HepG2 (cell line): Measurements from ENCODE around the gene BCL11B. TPM values are rescaled to one million over a fixed set of nuclear protein-coding genes. Genes with fewer than 3 reads are reported as not detected.

Source experiments
- ATAC-seq: fragments of 200-7000 bp; cut with Tn5 transposase; 3 replicates; pipeline ENCODE4 v1.9.1; 2020; ENCODE audit warnings: mild to moderate bottlenecking, moderate library complexity
- BruUV-seq: library from RNA; stranded (reverse); fragments of 400-500 nt; replicated peaks from 2 replicates; lab custom pipeline; 2021; lab: Mats Ljungman, UMichigan
- CTCF ChIA-PET: fragments of 300-600 bp; formaldehyde crosslinking; extraction: SDS; loops from one replicate; lab custom pipeline; 2021; ENCODE audit warnings: low total read pairs, inconsistent platforms, low intra/inter-chr PET ratio; lab: Yijun Ruan, JAX
- POLR2A ChIA-PET: fragments of 350-600 bp; sonication (Branson Sonifier 250); formaldehyde crosslinking; loops from one replicate; lab custom pipeline; 2020; ENCODE audit warnings: antibody characterized with exemption, inconsistent platforms; lab: Yijun Ruan, JAX
- DNase-seq: peaks from one replicate; pipeline ENCODE4 v3.0.0-alpha.2; 2015; ENCODE audit warnings: low spot score
- FAIRE-seq: peaks from 3 replicates; lab custom pipeline; 2011; peaks lifted over from hg19 to GRCh38; lab: Jason Lieb, UNC
- H2AFZ ChIP-seq: one replicate; pipeline ENCODE4 v1.6.1; 2011; ENCODE audit warnings: low read length, inconsistent platforms
- H3K27ac ChIP-seq: fragments of 300-600 bp; 3 replicates; pipeline ENCODE4 v1.8.0; 2011; ENCODE audit warnings: mixed run types, mild to moderate bottlenecking, mixed read lengths, low read length, inconsistent platforms; ENCODE audit not compliant: insufficient read depth; ENCODE audit errors: extremely low read length
- H3K27me3 ChIP-seq, 2 experiments: fragments of 200-600 bp in 1 of 2; 2 replicates in 1 of 2; 3 replicates in 1 of 2; pipeline versions ENCODE4 v1.6.0 to v1.8.0; 2011; ENCODE audit warnings: low read length in 2 of 2, mild to moderate bottlenecking in 2 of 2, moderate library complexity in 2 of 2, inconsistent platforms in 1 of 2; ENCODE audit not compliant: insufficient read depth in 2 of 2, control insufficient read depth in 1 of 2
- H3K36me3 ChIP-seq, 2 experiments: fragments of 200-600 bp in 1 of 2; replicated peaks in 1 of 2; 2 replicates in 1 of 2; 3 replicates in 1 of 2; pipeline versions ENCODE4 v1.5.1 to v1.8.0; 2011; ENCODE audit warnings: low read length in 2 of 2, inconsistent platforms in 1 of 2; ENCODE audit not compliant: insufficient read depth in 2 of 2, control insufficient read depth in 1 of 2
- H3K4me1 ChIP-seq: 2 replicates; pipeline ENCODE4 v1.5.1; 2012; ENCODE audit warnings: low read length, inconsistent platforms; ENCODE audit not compliant: insufficient read depth
- H3K4me2 ChIP-seq: 2 replicates; pipeline ENCODE4 v1.6.0; 2011; ENCODE audit warnings: low read depth, low read length, inconsistent platforms
- H3K4me3 ChIP-seq, 3 experiments: fragments of 200-600 bp in 1 of 3; sonication (generic), shearing (Covaris generic) in 1 of 3; replicated peaks in 1 of 3; 2 replicates each; pipeline ENCODE4 v1.5.1; 2011 to 2016; ENCODE audit warnings: low read length in 3 of 3, inconsistent platforms in 2 of 3, low read depth in 2 of 3, mild to moderate bottlenecking in 2 of 3, control low read depth in 1 of 3, mixed read lengths in 1 of 3; ENCODE audit not compliant: insufficient read depth in 1 of 3
- H3K79me2 ChIP-seq: one replicate; pipeline ENCODE4 v1.6.1; 2011; ENCODE audit warnings: low read length, inconsistent platforms; ENCODE audit not compliant: insufficient read depth
- H3K9ac ChIP-seq: 2 replicates; pipeline ENCODE4 v1.6.0; 2011; ENCODE audit warnings: mild to moderate bottlenecking, low read depth, low read length, inconsistent platforms; ENCODE audit not compliant: insufficient read depth
- H3K9me3 ChIP-seq: 2 replicates; pipeline ENCODE4 v1.5.1; 2012; ENCODE audit warnings: mild to moderate bottlenecking, low read length
- H4K20me1 ChIP-seq: 2 replicates; pipeline ENCODE4 v1.6.0; 2011; ENCODE audit warnings: inconsistent platforms, mild to moderate bottlenecking, low read length, moderate library complexity; ENCODE audit not compliant: insufficient read depth
- CAMTA2 ChIP-seq: sonication (generic); formaldehyde crosslinking; IDR thresholded peaks from 2 replicates; pipeline ENCODE4 v1.4.0; 2020; ENCODE audit warnings: mild to moderate bottlenecking, missing genetic modification reagents, borderline replicate concordance
- NFE2 ChIP-seq: sonication (generic); formaldehyde crosslinking; IDR thresholded peaks from 2 replicates; pipeline ENCODE4 v1.4.0; 2020; ENCODE audit warnings: missing genetic modification reagents
- SALL1 ChIP-seq: sonication (generic); formaldehyde crosslinking; IDR thresholded peaks from 2 replicates; pipeline ENCODE4 v1.8.0; 2022; ENCODE audit warnings: mild to moderate bottlenecking, missing genetic modification reagents
- SOX13 ChIP-seq, 3 experiments: fragments of 450-650 bp in 1 of 3; sonication (generic) in 1 of 3; formaldehyde crosslinking in 1 of 3; IDR thresholded peaks in 2 of 3; conservative IDR thresholded peaks in 1 of 3; 2 replicates each; pipeline versions ENCODE4 v1.5.0 to v1.6.1; 2016 to 2020; ENCODE audit warnings: antibody characterized with exemption in 1 of 3, mild to moderate bottlenecking in 1 of 3, missing compliant biosample characterization in 1 of 3, missing genetic modification reagents in 1 of 3, moderate library complexity in 1 of 3
- TOE1 ChIP-seq: sonication (generic); formaldehyde crosslinking; IDR thresholded peaks from 2 replicates; pipeline ENCODE4 v1.4.0; 2020; ENCODE audit warnings: mild to moderate bottlenecking, missing genetic modification reagents
- TRIM24 ChIP-seq: sonication (generic); formaldehyde crosslinking; IDR thresholded peaks from 2 replicates; pipeline ENCODE4 v1.8.0; 2022; ENCODE audit warnings: mild to moderate bottlenecking, missing genetic modification reagents
- WGBS: methylation state at CpG from one replicate; pipeline ENCODE4 v1.1.6; 2017; ENCODE audit warnings: low lambda C conversion rate; 5-methylcytosine and 5-hydroxymethylcytosine counted together
- in situ Hi-C: cut with HindIII; loops from 2 replicates; pipeline ENCODE4 v1.10.0; 2017; ENCODE audit warnings: low pct_unique_long_range_greater_than_20kb; ENCODE audit not compliant: extremely low pct_ligation_motif_present
- intact Hi-C: fragments of 100-400 bp; cut with micrococcal nuclease; formaldehyde crosslinking; loops from one replicate; pipeline ENCODE4 v1.10.0; 2022; ENCODE audit not compliant: unreplicated experiment
- polyA plus RNA-seq, 8 experiments: library from polyadenylated mRNA; depleted of rRNA in 3 of 8; stranded (reverse) in 7 of 8; unstranded in 1 of 8; fragments of >200 nt; fragmentation: Illumina TruSeq in 4 of 8; extraction: Trizol in 4 of 8; gene quantifications; 2 replicates each; pipeline versions ENCODE4 v1.2.1 to v1.2.3, GENCODE V29; 2011 to 2016; ENCODE audit warnings: low read depth in 4 of 8, missing spikeins in 1 of 8, mixed read lengths in 1 of 8; ENCODE audit not compliant: insufficient read depth in 1 of 8
- total RNA-seq, 5 experiments: library from RNA; depleted of rRNA; stranded (reverse); fragments of >200 nt; fragmentation: Illumina TruSeq; extraction: Trizol; gene quantifications; 2 replicates each; pipeline ENCODE4 v1.2.3, GENCODE V29; 2016; ENCODE audit warnings: low read depth in 1 of 5
- TF ChIP-seq, protein P1 (sequence below): sonication (generic); formaldehyde crosslinking; IDR thresholded peaks from 2 replicates; pipeline ENCODE4 v1.5.0; 2020; ENCODE audit warnings: mild to moderate bottlenecking, missing genetic modification reagents, borderline replicate concordance
- TF ChIP-seq, protein P2 (sequence below): IDR thresholded peaks from 2 replicates; pipeline ENCODE4 v1.6.1; 2016; ENCODE audit warnings: missing genetic modification reagents, missing compliant biosample characterization
- TF ChIP-seq, protein P3 (sequence below): sonication (generic); formaldehyde crosslinking; IDR thresholded peaks from 2 replicates; pipeline ENCODE4 v1.8.0; 2022; ENCODE audit warnings: missing genetic modification reagents, low read depth, mild to moderate bottlenecking, borderline replicate concordance
- TF ChIP-seq, protein P4 (sequence below): sonication (generic); formaldehyde crosslinking; IDR thresholded peaks from 2 replicates; pipeline ENCODE4 v1.8.1; 2022; ENCODE audit warnings: low read depth, mild to moderate bottlenecking, missing genetic modification reagents
- TF ChIP-seq, protein P5 (sequence below): sonication (generic); formaldehyde crosslinking; IDR thresholded peaks from 2 replicates; pipeline ENCODE4 v1.8.1; 2023; ENCODE audit warnings: mild to moderate bottlenecking, missing genetic modification reagents, borderline replicate concordance
- TF ChIP-seq, protein P6 (sequence below): sonication (generic); formaldehyde crosslinking; IDR thresholded peaks from 2 replicates; pipeline ENCODE4 v1.4.0; 2020; ENCODE audit warnings: missing genetic modification reagents, mild to moderate bottlenecking, borderline replicate concordance

Gene BCL11B
- total and polyA plus RNA-seq, 2 of the 13 experiments (the other 11 are each of a cell fraction or from before 2014, with no cell fraction given) = not detected

DNA sequence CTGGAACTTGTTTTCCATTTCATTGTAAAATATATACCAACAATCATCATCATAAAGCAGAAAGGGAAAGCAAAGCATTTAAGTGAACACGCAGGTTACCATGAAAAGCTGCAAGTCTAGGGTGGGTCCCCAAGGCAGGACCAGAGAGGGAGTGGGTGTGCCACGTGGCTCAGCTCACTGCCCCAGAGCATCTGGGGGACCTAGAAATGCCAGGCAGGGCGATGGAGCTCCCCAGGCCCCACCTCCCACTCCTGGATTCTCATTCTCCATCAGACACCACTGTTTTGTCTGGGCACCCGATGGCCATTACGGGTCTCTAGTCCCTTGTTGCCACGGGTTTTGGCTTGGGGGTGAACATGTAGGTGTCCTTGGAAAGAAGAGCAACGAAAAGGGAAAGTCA, 34.7 kb downstream of the BCL11B start:
- WGBS = 8% methylated on average over 6 of the region's 7 CpGs
- POLR2A ChIA-PET = no interaction called here
- intact Hi-C loops (no loop called here), in situ Hi-C loops (no loop called here)
- H3K4me2 ChIP-seq = no peak overlapping the region
- no peak overlapping the region for H3K4me3 ChIP-seq
- H3K27me3 ChIP-seq = peaks cover 4 to 55% of the 10 kb centered on the region in 2 experiments; a peak in 2 of 5 replicates
- DNase-seq (no peak), ATAC-seq (no peak), FAIRE-seq (no peak)
- no peaks in the 10 kb centered on the region for H4K20me1 ChIP-seq
- no peak overlapping the region for H3K9ac ChIP-seq
- BruUV-seq = no TSS peak
- no peaks in the 10 kb centered on the region for H3K4me1 ChIP-seq
- CTCF ChIA-PET = no interaction called here
- no peak overlapping the region for H2AFZ ChIP-seq
- no peaks in the 10 kb centered on the region for H3K36me3 ChIP-seq
- H3K9me3 ChIP-seq = no peaks in the 10 kb centered on the region
- H3K79me2 ChIP-seq = no peaks in the 10 kb centered on the region
- H3K27ac ChIP-seq = no peak overlapping the region
- TF ChIP-seq CAMTA2 (CRISPR knock-in tag) (no peak), SALL1 (CRISPR knock-in tag) (no peak), NFE2 (CRISPR knock-in tag) (no peak), SOX13 (IDR thresholded peaks at IDR 0.05) (no peak), SOX13 (CRISPR knock-in tag; conservative IDR thresholded peaks at IDR 0.05 in 1 of 2, IDR thresholded peaks at IDR 0.05 in 1 of 2) (no peak), TRIM24 (no peak), TOE1 (no peak)
- TF ChIP-seq, protein P1, sequence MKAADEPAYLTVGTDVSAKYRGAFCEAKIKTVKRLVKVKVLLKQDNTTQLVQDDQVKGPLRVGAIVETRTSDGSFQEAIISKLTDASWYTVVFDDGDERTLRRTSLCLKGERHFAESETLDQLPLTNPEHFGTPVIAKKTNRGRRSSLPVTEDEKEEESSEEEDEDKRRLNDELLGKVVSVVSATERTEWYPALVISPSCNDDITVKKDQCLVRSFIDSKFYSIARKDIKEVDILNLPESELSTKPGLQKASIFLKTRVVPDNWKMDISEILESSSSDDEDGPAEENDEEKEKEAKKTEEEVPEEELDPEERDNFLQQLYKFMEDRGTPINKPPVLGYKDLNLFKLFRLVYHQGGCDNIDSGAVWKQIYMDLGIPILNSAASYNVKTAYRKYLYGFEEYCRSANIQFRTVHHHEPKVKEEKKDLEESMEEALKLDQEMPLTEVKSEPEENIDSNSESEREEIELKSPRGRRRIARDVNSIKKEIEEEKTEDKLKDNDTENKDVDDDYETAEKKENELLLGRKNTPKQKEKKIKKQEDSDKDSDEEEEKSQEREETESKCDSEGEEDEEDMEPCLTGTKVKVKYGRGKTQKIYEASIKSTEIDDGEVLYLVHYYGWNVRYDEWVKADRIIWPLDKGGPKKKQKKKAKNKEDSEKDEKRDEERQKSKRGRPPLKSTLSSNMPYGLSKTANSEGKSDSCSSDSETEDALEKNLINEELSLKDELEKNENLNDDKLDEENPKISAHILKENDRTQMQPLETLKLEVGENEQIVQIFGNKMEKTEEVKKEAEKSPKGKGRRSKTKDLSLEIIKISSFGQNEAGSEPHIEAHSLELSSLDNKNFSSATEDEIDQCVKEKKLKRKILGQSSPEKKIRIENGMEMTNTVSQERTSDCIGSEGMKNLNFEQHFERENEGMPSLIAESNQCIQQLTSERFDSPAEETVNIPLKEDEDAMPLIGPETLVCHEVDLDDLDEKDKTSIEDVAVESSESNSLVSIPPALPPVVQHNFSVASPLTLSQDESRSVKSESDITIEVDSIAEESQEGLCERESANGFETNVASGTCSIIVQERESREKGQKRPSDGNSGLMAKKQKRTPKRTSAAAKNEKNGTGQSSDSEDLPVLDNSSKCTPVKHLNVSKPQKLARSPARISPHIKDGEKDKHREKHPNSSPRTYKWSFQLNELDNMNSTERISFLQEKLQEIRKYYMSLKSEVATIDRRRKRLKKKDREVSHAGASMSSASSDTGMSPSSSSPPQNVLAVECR = no peak
- TF ChIP-seq, protein P2, sequence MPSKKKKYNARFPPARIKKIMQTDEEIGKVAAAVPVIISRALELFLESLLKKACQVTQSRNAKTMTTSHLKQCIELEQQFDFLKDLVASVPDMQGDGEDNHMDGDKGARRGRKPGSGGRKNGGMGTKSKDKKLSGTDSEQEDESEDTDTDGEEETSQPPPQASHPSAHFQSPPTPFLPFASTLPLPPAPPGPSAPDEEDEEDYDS (CRISPR knock-in tag) = no peak
- TF ChIP-seq, protein P3, sequence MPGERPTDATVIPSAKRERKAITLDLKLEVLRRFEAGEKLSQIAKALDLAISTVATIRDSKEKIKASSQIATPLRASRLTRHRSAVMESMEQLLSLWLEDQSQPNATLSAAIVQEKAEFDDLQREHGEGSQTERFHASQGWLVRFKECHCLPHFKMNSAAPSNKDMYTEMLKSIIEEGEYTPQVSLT (CRISPR knock-in tag) = no peak
- TF ChIP-seq, protein P4, sequence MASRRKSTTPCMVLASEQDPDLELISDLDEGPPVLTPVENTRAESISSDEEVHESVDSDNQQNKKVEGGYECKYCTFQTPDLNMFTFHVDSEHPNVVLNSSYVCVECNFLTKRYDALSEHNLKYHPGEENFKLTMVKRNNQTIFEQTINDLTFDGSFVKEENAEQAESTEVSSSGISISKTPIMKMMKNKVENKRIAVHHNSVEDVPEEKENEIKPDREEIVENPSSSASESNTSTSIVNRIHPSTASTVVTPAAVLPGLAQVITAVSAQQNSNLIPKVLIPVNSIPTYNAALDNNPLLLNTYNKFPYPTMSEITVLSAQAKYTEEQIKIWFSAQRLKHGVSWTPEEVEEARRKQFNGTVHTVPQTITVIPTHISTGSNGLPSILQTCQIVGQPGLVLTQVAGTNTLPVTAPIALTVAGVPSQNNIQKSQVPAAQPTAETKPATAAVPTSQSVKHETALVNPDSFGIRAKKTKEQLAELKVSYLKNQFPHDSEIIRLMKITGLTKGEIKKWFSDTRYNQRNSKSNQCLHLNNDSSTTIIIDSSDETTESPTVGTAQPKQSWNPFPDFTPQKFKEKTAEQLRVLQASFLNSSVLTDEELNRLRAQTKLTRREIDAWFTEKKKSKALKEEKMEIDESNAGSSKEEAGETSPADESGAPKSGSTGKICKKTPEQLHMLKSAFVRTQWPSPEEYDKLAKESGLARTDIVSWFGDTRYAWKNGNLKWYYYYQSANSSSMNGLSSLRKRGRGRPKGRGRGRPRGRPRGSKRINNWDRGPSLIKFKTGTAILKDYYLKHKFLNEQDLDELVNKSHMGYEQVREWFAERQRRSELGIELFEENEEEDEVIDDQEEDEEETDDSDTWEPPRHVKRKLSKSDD (CRISPR knock-in tag) = no peak
- TF ChIP-seq, protein P5, sequence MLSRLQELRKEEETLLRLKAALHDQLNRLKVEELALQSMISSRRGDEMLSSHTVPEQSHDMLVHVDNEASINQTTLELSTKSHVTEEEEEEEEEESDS (CRISPR knock-in tag) = no peak
- TF ChIP-seq, protein P6, sequence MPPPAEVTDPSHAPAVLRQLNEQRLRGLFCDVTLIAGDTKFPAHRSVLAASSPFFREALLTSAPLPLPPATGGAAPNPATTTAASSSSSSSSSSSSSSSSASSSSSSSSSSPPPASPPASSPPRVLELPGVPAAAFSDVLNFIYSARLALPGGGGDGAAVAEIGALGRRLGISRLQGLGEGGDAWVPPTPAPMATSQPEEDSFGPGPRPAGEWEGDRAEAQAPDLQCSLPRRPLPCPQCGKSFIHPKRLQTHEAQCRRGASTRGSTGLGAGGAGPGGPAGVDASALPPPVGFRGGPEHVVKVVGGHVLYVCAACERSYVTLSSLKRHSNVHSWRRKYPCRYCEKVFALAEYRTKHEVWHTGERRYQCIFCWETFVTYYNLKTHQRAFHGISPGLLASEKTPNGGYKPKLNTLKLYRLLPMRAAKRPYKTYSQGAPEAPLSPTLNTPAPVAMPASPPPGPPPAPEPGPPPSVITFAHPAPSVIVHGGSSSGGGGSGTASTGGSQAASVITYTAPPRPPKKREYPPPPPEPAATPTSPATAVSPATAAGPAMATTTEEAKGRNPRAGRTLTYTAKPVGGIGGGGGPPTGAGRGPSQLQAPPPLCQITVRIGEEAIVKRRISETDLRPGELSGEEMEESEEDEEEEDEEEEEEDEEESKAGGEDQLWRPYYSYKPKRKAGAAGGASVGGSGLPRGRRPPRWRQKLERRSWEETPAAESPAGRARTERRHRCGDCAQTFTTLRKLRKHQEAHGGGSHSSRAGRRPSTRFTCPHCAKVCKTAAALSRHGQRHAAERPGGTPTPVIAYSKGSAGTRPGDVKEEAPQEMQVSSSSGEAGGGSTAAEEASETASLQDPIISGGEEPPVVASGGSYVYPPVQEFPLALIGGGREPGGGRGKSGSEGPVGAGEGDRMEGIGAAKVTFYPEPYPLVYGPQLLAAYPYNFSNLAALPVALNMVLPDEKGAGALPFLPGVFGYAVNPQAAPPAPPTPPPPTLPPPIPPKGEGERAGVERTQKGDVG (CRISPR knock-in tag) = no peak
